Islet of Langerhans (tissue), 1 donor: ENCODE measurements around the gene ACTR5.
"Not testable (repeated sequence)": the region's sequence is repeated elsewhere in the genome, so short reads cannot be mapped to it uniquely, and the experiment has no call there.

ENCODE experiments used
- FAIRE-seq: peaks from one replicate; lab custom pipeline; 2011; peaks lifted over from hg19 to GRCh38; lab: Jason Lieb, UNC

ACTR5 gene

GRCh38 chr20:38805958-38806854, 57.9 kb downstream of the ACTR5 start:
- no peak for FAIRE-seq

GRCh38 chr20:38806855-38807655, 58.8 kb downstream of the ACTR5 start:
- FAIRE-seq, result no peak

- no peak for FAIRE-seq
Measured at GRCh38 chr20:38809942-38810341, 61.7 kb downstream of the ACTR5 start.

- FAIRE-seq, result no peak
Measured at GRCh38 chr20:38810926-38811630, 62.8 kb downstream of the ACTR5 start.

- no peak for FAIRE-seq
Measured at GRCh38 chr20:38811769-38812168, 63.5 kb downstream of the ACTR5 start.

- FAIRE-seq, result no peak
Measured at GRCh38 chr20:38812182-38812581, 63.9 kb downstream of the ACTR5 start.

GRCh38 chr20:38812709-38813573, 64.7 kb downstream of the ACTR5 start:
- FAIRE-seq, result no peak

GRCh38 chr20:38813574-38813962, 65.3 kb downstream of the ACTR5 start:
- not testable (repeated sequence) for FAIRE-seq

- no peak for FAIRE-seq
Measured at GRCh38 chr20:38815446-38815845, 67.2 kb downstream of the ACTR5 start.

- FAIRE-seq, result no peak
Measured at GRCh38 chr20:38818113-38819065, 70.1 kb downstream of the ACTR5 start.
